GM18511 (cell line): ENCODE data around the gene CLASP1.

Experiments
- ATAC-seq: cut with Tn5 transposase; IDR thresholded peaks from one replicate; pipeline ENCODE4 v1.9.1; 2021; ENCODE audit warnings: mild to moderate bottlenecking, moderate library complexity; ENCODE audit not compliant: unreplicated experiment

CLASP1 gene

GRCh38 chr2:121297217-121297830 is 351.9 kb downstream of the CLASP1 start:
- peak; percentile 71 for ATAC-seq

GRCh38 chr2:121295911-121296650 is 353.2 kb downstream of the CLASP1 start:
- ATAC-seq, result no peak

DNA sequence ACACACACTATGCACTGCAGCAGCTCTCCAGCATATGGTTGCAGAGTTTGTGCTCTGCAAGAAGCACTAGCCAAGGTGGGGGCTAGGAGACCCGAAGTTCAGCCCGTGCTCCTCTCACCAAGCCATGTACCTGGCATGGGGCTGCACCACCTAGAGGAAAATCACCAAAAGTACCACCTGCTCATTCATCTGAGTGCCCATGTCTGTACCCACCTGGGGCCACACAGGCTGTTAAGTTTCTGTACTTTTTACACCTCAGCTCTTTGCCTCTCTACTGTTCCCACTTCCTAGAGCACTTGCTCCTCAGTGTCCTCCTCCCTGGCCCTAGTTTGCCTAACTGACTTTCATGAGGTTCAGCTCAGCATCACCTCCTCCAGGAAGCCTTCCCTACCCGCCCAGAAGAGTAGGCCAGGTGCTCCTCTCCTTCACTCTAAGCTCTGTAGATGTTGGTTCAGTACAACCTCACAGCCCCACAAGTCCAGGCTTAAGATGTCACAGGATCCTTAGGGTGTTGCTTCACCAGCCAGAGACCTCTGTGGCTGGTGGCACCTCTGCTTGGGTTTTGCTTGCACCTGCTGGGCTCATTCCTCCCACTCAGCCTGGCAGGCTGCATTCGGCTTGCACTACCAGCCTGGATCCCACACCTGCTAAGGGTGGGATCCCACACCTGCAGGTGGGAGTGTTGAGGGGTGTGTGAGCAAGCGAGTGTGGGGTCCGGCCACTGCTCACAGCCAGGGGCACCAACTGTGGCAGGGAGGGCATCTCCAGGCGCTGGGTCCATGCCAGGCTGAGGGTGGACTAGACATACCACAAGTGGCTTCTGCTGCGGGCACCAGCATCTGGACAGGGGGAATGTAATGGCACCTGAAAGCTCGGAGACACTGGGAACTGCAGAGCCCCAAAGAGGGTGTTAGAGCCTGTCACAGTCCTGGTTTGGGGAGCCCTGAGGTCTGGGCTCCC is 354.1 kb downstream of the CLASP1 start:
- ATAC-seq, result no peak

GRCh38 chr2:121293450-121294325 is 355.6 kb downstream of the CLASP1 start:
- ATAC-seq, result no peak

GRCh38 chr2:121291251-121291580 is 358.0 kb downstream of the CLASP1 start:
- ATAC-seq, result no peak

DNA sequence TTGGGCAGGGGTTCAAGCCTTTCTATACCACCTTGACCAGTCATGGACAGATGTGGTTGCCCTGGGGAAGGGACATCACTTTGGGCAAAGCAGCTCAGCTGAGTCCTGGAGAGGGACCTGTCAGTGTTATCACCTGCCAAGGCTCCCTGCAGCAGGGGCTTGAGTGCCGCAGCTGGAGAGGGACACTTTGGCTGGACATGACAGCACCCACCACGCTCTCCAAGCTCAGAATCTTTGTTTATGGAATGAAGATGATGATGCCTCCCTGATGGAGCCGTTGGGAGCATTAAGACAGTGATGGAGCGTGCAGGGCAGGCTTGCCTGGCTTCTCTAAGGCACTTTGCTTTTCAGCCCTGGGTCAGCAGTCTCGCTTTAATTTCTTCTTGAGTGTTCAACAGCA is 360.0 kb downstream of the CLASP1 start:
- ATAC-seq, result no peak

GRCh38 chr2:121288454-121289231 is 360.6 kb downstream of the CLASP1 start:
- ATAC-seq, result no peak

DNA sequence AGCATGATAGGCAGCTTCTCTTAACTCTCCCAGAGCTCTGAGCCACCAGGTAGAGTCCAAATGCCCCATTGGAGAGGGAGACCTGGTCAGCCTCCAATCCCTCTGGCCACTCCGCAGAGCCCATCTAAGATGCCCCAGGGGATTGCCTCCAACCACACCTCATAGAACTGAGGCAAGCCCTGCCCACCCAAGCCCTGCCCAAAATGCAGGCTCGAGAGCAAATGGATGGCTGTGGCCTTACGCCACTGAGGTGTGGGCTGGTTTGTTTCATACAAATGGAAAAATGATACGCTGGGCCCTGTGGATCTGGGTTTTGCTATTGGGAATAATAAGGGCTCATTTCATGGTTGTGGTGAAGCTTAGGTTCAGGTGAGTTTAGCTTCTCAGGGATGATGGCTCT is 361.3 kb downstream of the CLASP1 start:
- no peak for ATAC-seq
